ENCODE measurements around the gene MICAL3. TPM values are rescaled to one million over a fixed set of nuclear protein-coding genes. Genes with fewer than 3 reads are reported as not detected.

MICAL3 gene
- total RNA-seq, 1 donor from 2014 or later, result 103 TPM

- Mint-ChIP-seq H3K27ac (no peak overlapping the region), H3K9me3 (no peaks in the 10 kb centered on the region), H3K36me3 (peaks cover 19% of the 10 kb centered on the region), H3K27me3 (ENCODE audit: low read depth) (no peaks in the 10 kb centered on the region), H3K4me1 (peaks cover 13% of the 10 kb centered on the region), H3K4me3 (no peak overlapping the region)
- no peak for DNase-seq (ENCODE audit: low spot score in 2 of 2, unreplicated experiment in 2 of 2)
- TF ChIP-seq, protein P1, sequence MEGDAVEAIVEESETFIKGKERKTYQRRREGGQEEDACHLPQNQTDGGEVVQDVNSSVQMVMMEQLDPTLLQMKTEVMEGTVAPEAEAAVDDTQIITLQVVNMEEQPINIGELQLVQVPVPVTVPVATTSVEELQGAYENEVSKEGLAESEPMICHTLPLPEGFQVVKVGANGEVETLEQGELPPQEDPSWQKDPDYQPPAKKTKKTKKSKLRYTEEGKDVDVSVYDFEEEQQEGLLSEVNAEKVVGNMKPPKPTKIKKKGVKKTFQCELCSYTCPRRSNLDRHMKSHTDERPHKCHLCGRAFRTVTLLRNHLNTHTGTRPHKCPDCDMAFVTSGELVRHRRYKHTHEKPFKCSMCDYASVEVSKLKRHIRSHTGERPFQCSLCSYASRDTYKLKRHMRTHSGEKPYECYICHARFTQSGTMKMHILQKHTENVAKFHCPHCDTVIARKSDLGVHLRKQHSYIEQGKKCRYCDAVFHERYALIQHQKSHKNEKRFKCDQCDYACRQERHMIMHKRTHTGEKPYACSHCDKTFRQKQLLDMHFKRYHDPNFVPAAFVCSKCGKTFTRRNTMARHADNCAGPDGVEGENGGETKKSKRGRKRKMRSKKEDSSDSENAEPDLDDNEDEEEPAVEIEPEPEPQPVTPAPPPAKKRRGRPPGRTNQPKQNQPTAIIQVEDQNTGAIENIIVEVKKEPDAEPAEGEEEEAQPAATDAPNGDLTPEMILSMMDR (IDR thresholded peaks at IDR 0.05; ENCODE audit: unreplicated experiment), result no peak
Observed at GRCh38 chr22:17882727-17883126, 141.6 kb downstream of the MICAL3 start.

DNA sequence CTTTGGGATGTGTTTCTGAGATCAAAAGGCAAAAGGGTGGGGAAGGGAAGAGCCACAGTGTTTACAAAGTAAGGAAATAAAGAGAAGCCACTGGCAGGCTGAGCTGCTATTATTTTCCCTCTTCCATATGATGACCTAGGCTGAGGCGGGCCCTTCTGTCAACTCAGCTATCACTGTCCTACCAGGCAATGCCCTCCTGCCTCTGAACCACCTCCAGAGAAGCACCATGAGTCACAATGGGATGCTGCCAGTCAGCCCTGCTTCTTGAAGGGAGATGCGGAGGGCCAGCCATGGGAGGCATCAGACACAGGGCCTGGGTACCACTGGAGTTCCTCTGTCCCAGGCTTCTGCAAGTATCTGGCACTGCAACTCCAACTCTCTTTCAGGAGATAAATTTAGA is 142.2 kb downstream of the MICAL3 start:
- Mint-ChIP-seq H3K9me3 (no peaks in the 10 kb centered on the region), H3K27me3 (ENCODE audit: low read depth) (no peaks in the 10 kb centered on the region), H3K4me1 (peaks cover 13% of the 10 kb centered on the region), H3K27ac (no peak overlapping the region), H3K36me3 (peaks cover 15% of the 10 kb centered on the region), H3K4me3 (no peak overlapping the region)
- TF ChIP-seq, protein P1 (IDR thresholded peaks at IDR 0.05; ENCODE audit: unreplicated experiment), result no peak
- no peak for DNase-seq (ENCODE audit: low spot score in 2 of 2, unreplicated experiment in 2 of 2)

DNA sequence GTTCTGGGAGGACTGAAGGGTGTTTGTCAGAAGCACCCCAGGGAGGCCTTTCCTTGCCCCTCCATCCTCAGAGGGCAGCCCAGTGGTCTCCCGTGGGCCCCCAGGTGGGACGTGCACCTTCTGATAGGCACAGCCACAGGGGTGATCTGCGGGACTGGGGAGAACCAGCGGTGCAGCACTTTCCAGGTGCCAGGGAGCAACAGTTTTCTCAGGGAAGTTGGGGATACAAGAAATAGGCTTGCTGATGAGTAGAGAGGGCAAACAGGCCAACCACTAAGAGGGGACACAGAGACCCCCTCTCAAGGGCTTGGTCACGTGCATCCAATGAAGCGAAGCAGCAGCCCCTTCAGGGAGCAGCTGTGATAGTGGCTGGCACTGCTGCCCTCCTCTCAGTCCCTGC is 143.0 kb downstream of the MICAL3 start:
- H3K4me1 Mint-ChIP-seq, result peaks cover 13% of the 10 kb centered on the region
- no peak for DNase-seq (ENCODE audit: low spot score in 2 of 2, unreplicated experiment in 2 of 2)
- no peaks in the 10 kb centered on the region for H3K27me3 Mint-ChIP-seq (ENCODE audit: low read depth)
- H3K4me3 Mint-ChIP-seq, result no peak overlapping the region
- no peak overlapping the region for H3K27ac Mint-ChIP-seq
- TF ChIP-seq, protein P1 (IDR thresholded peaks at IDR 0.05; ENCODE audit: unreplicated experiment), result no peak
- H3K9me3 Mint-ChIP-seq, result no peaks in the 10 kb centered on the region
- H3K36me3 Mint-ChIP-seq, result peaks cover 13% of the 10 kb centered on the region

DNA sequence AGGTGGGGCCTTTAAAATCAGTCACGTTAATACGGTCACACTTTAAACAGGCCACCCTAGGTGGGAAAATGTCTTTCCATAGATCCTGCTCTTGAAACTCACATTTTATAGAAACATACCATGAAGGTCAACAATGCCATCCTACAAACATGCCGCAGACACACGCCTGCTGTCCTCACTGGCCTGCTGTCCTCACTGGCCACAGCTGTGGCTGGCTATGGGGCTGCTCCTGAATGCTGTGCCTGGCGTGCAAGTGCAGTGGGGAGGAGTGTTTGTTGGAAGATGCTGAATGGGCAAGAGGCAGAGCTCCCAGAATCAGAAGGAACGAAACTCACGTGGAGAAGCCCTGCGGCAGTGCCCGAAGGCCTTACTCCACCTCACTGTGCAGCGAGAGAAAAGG is 143.9 kb downstream of the MICAL3 start:
- H3K27me3 Mint-ChIP-seq (ENCODE audit: low read depth), result no peaks in the 10 kb centered on the region
- no peaks in the 10 kb centered on the region for H3K9me3 Mint-ChIP-seq
- no peak overlapping the region for H3K4me3 Mint-ChIP-seq
- H3K4me1 Mint-ChIP-seq, result peaks cover 13% of the 10 kb centered on the region
- H3K36me3 Mint-ChIP-seq, result peaks cover 13% of the 10 kb centered on the region
- H3K27ac Mint-ChIP-seq, result no peak overlapping the region
- no peak for DNase-seq (ENCODE audit: low spot score in 2 of 2, unreplicated experiment in 2 of 2)
- TF ChIP-seq, protein P1 (IDR thresholded peaks at IDR 0.05; ENCODE audit: unreplicated experiment), result no peak

GRCh38 chr22:17880020-17880419 is 144.3 kb downstream of the MICAL3 start:
- TF ChIP-seq, protein P1 (IDR thresholded peaks at IDR 0.05; ENCODE audit: unreplicated experiment), result no peak
- peaks cover 9% of the 10 kb centered on the region for H3K36me3 Mint-ChIP-seq
- no peak overlapping the region for H3K27ac Mint-ChIP-seq
- no peaks in the 10 kb centered on the region for H3K27me3 Mint-ChIP-seq (ENCODE audit: low read depth)
- no peak overlapping the region for H3K4me3 Mint-ChIP-seq
- H3K4me1 Mint-ChIP-seq, result peaks cover 13% of the 10 kb centered on the region
- no peaks in the 10 kb centered on the region for H3K9me3 Mint-ChIP-seq
- DNase-seq (ENCODE audit: low spot score in 2 of 2, unreplicated experiment in 2 of 2), result no peak

GRCh38 chr22:17878941-17879340 is 145.4 kb downstream of the MICAL3 start:
- Mint-ChIP-seq H3K27ac (no peak overlapping the region), H3K9me3 (no peaks in the 10 kb centered on the region), H3K36me3 (peaks cover 8% of the 10 kb centered on the region), H3K4me3 (no peak overlapping the region), H3K27me3 (ENCODE audit: low read depth) (no peaks in the 10 kb centered on the region), H3K4me1 (peaks cover 4% of the 10 kb centered on the region)
- TF ChIP-seq, protein P1 (IDR thresholded peaks at IDR 0.05; ENCODE audit: unreplicated experiment), result no peak
- no peak for DNase-seq (ENCODE audit: low spot score in 2 of 2, unreplicated experiment in 2 of 2)

Measured in mesothelial cell of epicardium (in vitro differentiated cells).